GM06990 (cell line): ENCODE results near the gene VPS37C.

Experiments
- DNase-seq: peaks from one replicate; pipeline ENCODE4 v3.0.0-alpha.2; 2011; ENCODE audit not compliant: insufficient read length; ENCODE audit errors: extremely low read depth
- H3K27me3 ChIP-seq: replicated peaks from 2 replicates; pipeline ENCODE4 v1.6.0; 2011; ENCODE audit warnings: low read length; ENCODE audit not compliant: control insufficient read depth, insufficient read depth
- H3K36me3 ChIP-seq: 2 replicates; pipeline ENCODE4 v1.5.1; 2011; ENCODE audit warnings: low read length; ENCODE audit not compliant: control insufficient read depth, insufficient read depth
- H3K4me3 ChIP-seq: replicated peaks from 2 replicates; pipeline ENCODE4 v1.5.1; 2011; ENCODE audit warnings: low read depth, mild to moderate bottlenecking, control low read depth, low read length
- CTCF ChIP-seq: IDR thresholded peaks from 2 replicates; pipeline ENCODE4 v1.5.1; 2011; ENCODE audit warnings: low read length, control low read depth, mild to moderate bottlenecking, inconsistent platforms; ENCODE audit not compliant: insufficient read depth, poor library complexity, severe bottlenecking

The VPS37C gene

GRCh38 chr11:61133956-61134662 is 27.1 kb downstream of the VPS37C start:
- Histone ChIP-seq H3K4me3 (no peak overlapping the region), H3K27me3 (no peaks in the 10 kb centered on the region), H3K36me3 (peaks cover 14% of the 10 kb centered on the region)
- no peak for TF ChIP-seq CTCF
- no peak for DNase-seq

- Histone ChIP-seq H3K27me3 (no peaks in the 10 kb centered on the region), H3K36me3 (peaks cover 13% of the 10 kb centered on the region), H3K4me3 (no peak overlapping the region)
- no peak for DNase-seq
- TF ChIP-seq CTCF = no peak
These were observed 28.1 kb downstream of the VPS37C start for GRCh38 chr11:61133145-61133544.

- no peak for DNase-seq
- TF ChIP-seq CTCF = no peak
- H3K4me3 ChIP-seq = no peak overlapping the region
- H3K36me3 ChIP-seq = peaks cover 13% of the 10 kb centered on the region
- H3K27me3 ChIP-seq = no peaks in the 10 kb centered on the region
These were observed 28.6 kb downstream of the VPS37C start for GRCh38 chr11:61132646-61133045.

GRCh38 chr11:61131998-61132555 is 29.1 kb downstream of the VPS37C start:
- TF ChIP-seq CTCF = no peak
- peaks cover 9% of the 10 kb centered on the region for H3K36me3 ChIP-seq
- no peaks in the 10 kb centered on the region for H3K27me3 ChIP-seq
- H3K4me3 ChIP-seq = no peak overlapping the region
- DNase-seq = no peak

- H3K36me3 ChIP-seq = peaks cover 9% of the 10 kb centered on the region
- no peaks in the 10 kb centered on the region for H3K27me3 ChIP-seq
- TF ChIP-seq CTCF = no peak
- H3K4me3 ChIP-seq = no peak overlapping the region
- DNase-seq = no peak
These were observed 29.6 kb downstream of the VPS37C start for GRCh38 chr11:61131586-61131985.

GRCh38 chr11:61131186-61131585 is 30.0 kb downstream of the VPS37C start:
- no peak for DNase-seq
- no peaks in the 10 kb centered on the region for H3K27me3 ChIP-seq
- H3K4me3 ChIP-seq = no peak overlapping the region
- no peak for TF ChIP-seq CTCF
- H3K36me3 ChIP-seq = peaks cover 9% of the 10 kb centered on the region
